Right lobe of liver (tissue), 6 donors: ENCODE data around the gene ARL9. TPM values are rescaled to one million over a fixed set of nuclear protein-coding genes. Genes with fewer than 3 reads are reported as not detected.

Experiments used
- ATAC-seq, 4 donors: fragments of 200-7000 bp; cut with Tn5 transposase; one replicate each; pipeline ENCODE4 v1.9.1; 2020; ENCODE audit warnings: mild to moderate bottlenecking in 4 of 4, moderate library complexity in 4 of 4
- DNase-seq, 3 donors: peaks; one replicate each; pipeline ENCODE4 v3.0.0-alpha.2; 2020
- H3K27ac ChIP-seq, 3 donors: fragments of 200-600 bp; one replicate each; pipeline ENCODE4 v1.8.0; 2022
- H3K27me3 ChIP-seq, 2 donors: fragments of 200-600 bp; one replicate each; pipeline ENCODE4 v1.8.0; 2022
- H3K36me3 ChIP-seq, 4 donors: fragments of 200-600 bp; sonication (generic) in 1 of 4; one replicate each; pipeline versions ENCODE4 v1.5.1 to v1.8.0; 2017 to 2022; ENCODE audit warnings: control low read depth in 1 of 4
- H3K4me1 ChIP-seq, 4 donors: fragments of 200-600 bp; sonication (generic) in 1 of 4; one replicate each; pipeline versions ENCODE4 v1.5.1 to v1.8.0; 2017 to 2022; ENCODE audit warnings: control low read depth in 1 of 4
- H3K4me3 ChIP-seq, 3 donors: fragments of 200-600 bp; one replicate each; pipeline ENCODE4 v1.8.0; 2022
- H3K9me3 ChIP-seq, 4 donors: fragments of 200-600 bp; sonication (generic) in 1 of 4; one replicate each; pipeline versions ENCODE4 v1.5.1 to v1.8.0; 2017 to 2022; ENCODE audit warnings: control low read depth in 1 of 4
- CTCF ChIP-seq, 4 donors: fragments of 200-600 bp in 3 of 4; fragments of 450-650 bp in 1 of 4; IDR thresholded peaks; one replicate each; pipeline versions ENCODE4 v1.5.1 to v1.8.0; 2016 to 2022; ENCODE audit warnings: antibody characterized with exemption in 4 of 4, mild to moderate bottlenecking in 2 of 4
- POLR2A ChIP-seq: fragments of 450-650 bp; IDR thresholded peaks from one replicate; pipeline ENCODE4 v1.6.1; 2017; ENCODE audit warnings: antibody characterized with exemption, mild to moderate bottlenecking
- WGBS: methylation state at CpG from one replicate; pipeline ENCODE4 v1.1.6; 2018; ENCODE audit warnings: low coverage, low lambda C conversion rate; ENCODE audit not compliant: insufficient coverage; ENCODE audit errors: missing lambda C conversion rate; 5-methylcytosine and 5-hydroxymethylcytosine counted together
- intact Hi-C, 2 donors: fragments of 100-400 bp; cut with DNase I; formaldehyde crosslinking; loops; one replicate each; pipeline versions ENCODE4 v1.11.2 to v1.14.1; 2022
- total RNA-seq, 6 experiments: library from RNA; depleted of rRNA in 2 of 6; stranded (reverse); fragments of >200 nt in 2 of 6; fragmentation: NEBNext Ultra II Directional in 3 of 6; extraction: Animal tissue kit (Norgen Biotek cat#: 25700) in 3 of 6; gene quantifications; one replicate each; pipeline versions ENCODE4 v1.1.0 to v1.2.4, GENCODE V29; 2016 to 2023
- donor health status: DM: no; HTN: yes; CAD: no.
- donor health status: DM: no; HTN: no; CAD: no.
- donor health status: DM: no; HTN: no; CAD: no.
- donor health status: DM: no; HTN: yes; CAD: no.
- donor health status: DM: no; HTN: yes; CAD: no.

ARL9 gene
- total RNA-seq, 6 experiments from 2014 or later = 0.19 TPM; not detected in 5

- TF ChIP-seq POLR2A (no peak), CTCF (IDR thresholded peaks at IDR 0.05) (no peak)
- WGBS = 67% methylated on average over 1 of the region's 2 CpGs
- intact Hi-C loops = no loop called here
These were observed 26.6 kb downstream of the ARL9 start for GRCh38 chr4:56532239-56532638.

GRCh38 chr4:56535915-56536314 lies 30.3 kb downstream of the ARL9 start:
- Histone ChIP-seq H3K4me3 (no peak overlapping the region), H3K36me3 (no peaks in the 10 kb centered on the region), H3K27me3 (peaks cover 0 to 12% of the 10 kb centered on the region in 2 donors), H3K4me1 (peaks cover 0 to 3% (median 0%) of the 10 kb centered on the region in 4 donors), H3K9me3 (no peaks in the 10 kb centered on the region), H3K27ac (no peak overlapping the region)
- DNase-seq (no peak), ATAC-seq (no peak)
- intact Hi-C loops = no loop called here
- WGBS = 90% methylated on average over 2 of the region's 7 CpGs
- TF ChIP-seq CTCF (IDR thresholded peaks at IDR 0.05) (no peak), POLR2A (no peak)

More at GRCh38 chr4:56532239-56532638, 26.6 kb downstream of the ARL9 start:
- Histone ChIP-seq H3K27ac (no peak overlapping the region), H3K4me1 (peaks cover 0 to 7% (median 0%) of the 10 kb centered on the region in 4 donors), H3K9me3 (no peaks in the 10 kb centered on the region), H3K4me3 (no peak overlapping the region), H3K36me3 (no peaks in the 10 kb centered on the region), H3K27me3 (peaks cover 0 to 13% of the 10 kb centered on the region in 2 donors)
- ATAC-seq = no peak
- DNase-seq = no peak

- no peak for DNase-seq
- TF ChIP-seq CTCF (IDR thresholded peaks at IDR 0.05) = no peak
- TF ChIP-seq POLR2A = no peak
- WGBS = 57% methylated on average over 1 of the region's 1 CpG
- Histone ChIP-seq H3K4me1 (no peaks in the 10 kb centered on the region), H3K4me3 (no peak overlapping the region), H3K9me3 (no peaks in the 10 kb centered on the region), H3K27ac (no peak overlapping the region), H3K27me3 (peaks cover 0 to 6% of the 10 kb centered on the region in 2 donors), H3K36me3 (no peaks in the 10 kb centered on the region)
- no peak for ATAC-seq
- intact Hi-C loops = no loop called here
These were observed 31.6 kb downstream of the ARL9 start for GRCh38 chr4:56537147-56537546.

GRCh38 chr4:56540826-56541225 lies 35.2 kb downstream of the ARL9 start:
- no peak for ATAC-seq
- H3K9me3 ChIP-seq = no peaks in the 10 kb centered on the region
- H3K27me3 ChIP-seq = no peaks in the 10 kb centered on the region
- intact Hi-C loops = loop anchor here in 1 of 2 donors (10.0 kb wide), 1 partner anchor 116 kb away; no protein-coding TSS in a partner anchor
- H3K4me1 ChIP-seq = peaks cover 0 to 4% (median 0%) of the 10 kb centered on the region in 4 donors
- no peak for TF ChIP-seq POLR2A
- TF ChIP-seq CTCF (IDR thresholded peaks at IDR 0.05) = no peak
- no peak for DNase-seq
- no peak overlapping the region for H3K4me3 ChIP-seq
- no peaks in the 10 kb centered on the region for H3K36me3 ChIP-seq
- 78% methylated on average over 4 of the region's 4 CpGs for WGBS
- no peak overlapping the region for H3K27ac ChIP-seq
